Measurements from ENCODE around the gene PRDM5.

DNA sequence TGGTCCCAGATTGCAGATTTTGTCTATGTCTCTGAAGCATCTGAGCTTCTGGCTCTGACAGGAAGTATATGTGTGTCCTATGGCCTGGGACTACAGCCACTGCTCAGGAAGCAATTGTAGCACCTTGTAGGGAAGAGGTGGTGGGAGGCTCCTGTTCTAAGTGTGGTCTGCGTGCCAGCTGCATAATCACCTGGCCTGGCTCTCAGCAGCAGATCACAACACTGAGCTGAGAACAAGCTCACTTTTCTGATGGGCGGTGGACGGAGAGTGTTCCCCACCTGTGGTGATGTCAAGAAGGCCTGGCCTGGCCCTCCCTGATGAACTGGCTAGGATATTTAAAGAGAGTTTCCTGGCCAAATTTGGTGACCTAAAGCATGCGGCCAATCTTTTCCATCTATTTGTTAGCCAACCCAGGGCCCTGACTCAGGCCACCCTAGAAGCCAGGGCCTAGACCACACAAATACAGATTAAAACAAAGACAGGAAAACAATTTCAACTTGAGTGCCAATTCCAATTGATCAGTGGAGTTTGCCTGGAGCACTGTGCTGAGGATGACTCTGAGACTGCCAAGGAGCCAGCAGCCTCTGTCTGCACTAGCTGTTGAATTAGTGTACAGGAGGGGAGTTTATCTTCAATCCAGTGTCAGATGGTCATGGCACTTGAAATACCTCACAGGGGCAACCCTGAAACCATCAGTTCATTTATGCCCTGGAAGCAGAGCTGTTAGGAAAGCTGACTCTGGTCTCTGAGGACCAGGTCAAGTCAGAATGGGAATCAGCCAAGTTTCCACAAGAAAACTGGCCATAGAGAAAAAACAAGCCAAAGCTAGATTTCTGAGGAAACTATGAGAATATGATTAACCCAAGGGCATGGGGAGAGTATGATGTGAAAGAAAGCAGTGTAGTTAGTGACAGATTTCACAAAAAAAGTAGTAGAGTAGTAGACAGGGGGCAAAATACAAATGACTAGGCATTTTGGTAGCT is 47.4 kb downstream of the PRDM5 start:
- TF ChIP-seq ESRRA (IDR thresholded peaks at IDR 0.05; ENCODE audit: low read length): no peak
- no peak for TF ChIP-seq BHLHE40 (IDR thresholded peaks at IDR 0.05; ENCODE audit: borderline replicate concordance in 1 of 2, low read depth in 2 of 2, low read length in 1 of 2)
- TF ChIP-seq POLR2AphosphoS2 (IDR thresholded peaks at IDR 0.05; ENCODE audit: low read depth, low read length): no peak
- TF ChIP-seq, protein P1, sequence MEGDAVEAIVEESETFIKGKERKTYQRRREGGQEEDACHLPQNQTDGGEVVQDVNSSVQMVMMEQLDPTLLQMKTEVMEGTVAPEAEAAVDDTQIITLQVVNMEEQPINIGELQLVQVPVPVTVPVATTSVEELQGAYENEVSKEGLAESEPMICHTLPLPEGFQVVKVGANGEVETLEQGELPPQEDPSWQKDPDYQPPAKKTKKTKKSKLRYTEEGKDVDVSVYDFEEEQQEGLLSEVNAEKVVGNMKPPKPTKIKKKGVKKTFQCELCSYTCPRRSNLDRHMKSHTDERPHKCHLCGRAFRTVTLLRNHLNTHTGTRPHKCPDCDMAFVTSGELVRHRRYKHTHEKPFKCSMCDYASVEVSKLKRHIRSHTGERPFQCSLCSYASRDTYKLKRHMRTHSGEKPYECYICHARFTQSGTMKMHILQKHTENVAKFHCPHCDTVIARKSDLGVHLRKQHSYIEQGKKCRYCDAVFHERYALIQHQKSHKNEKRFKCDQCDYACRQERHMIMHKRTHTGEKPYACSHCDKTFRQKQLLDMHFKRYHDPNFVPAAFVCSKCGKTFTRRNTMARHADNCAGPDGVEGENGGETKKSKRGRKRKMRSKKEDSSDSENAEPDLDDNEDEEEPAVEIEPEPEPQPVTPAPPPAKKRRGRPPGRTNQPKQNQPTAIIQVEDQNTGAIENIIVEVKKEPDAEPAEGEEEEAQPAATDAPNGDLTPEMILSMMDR (IDR thresholded peaks at IDR 0.05 in 2 of 3, conservative IDR thresholded peaks at IDR 0.05 in 1 of 3; ENCODE audit: control insufficient read depth in 2 of 3, extremely low read depth in 1 of 3, insufficient read depth in 1 of 3, low read depth in 3 of 3, low read length in 3 of 3): no peak
- TF ChIP-seq SREBF1 (IDR thresholded peaks at IDR 0.05; ENCODE audit: low read length): no peak
- no peak for TF ChIP-seq PAX5 (IDR thresholded peaks at IDR 0.05; ENCODE audit: borderline replicate concordance, low read depth, low read length)
- TF ChIP-seq ZNF274 (IDR thresholded peaks at IDR 0.05; ENCODE audit: insufficient read depth, insufficient read length): no peak
- TF ChIP-seq ASH2L (IDR thresholded peaks at IDR 0.05; ENCODE audit: borderline replicate concordance, low read depth): no peak
- no peak for TF ChIP-seq SUPT20H (IDR thresholded peaks at IDR 0.05; ENCODE audit: borderline replicate concordance, control insufficient read depth, low read depth, low read length)
